ENCODE results near the gene GPR160. TPM values are rescaled to one million over a fixed set of nuclear protein-coding genes. Genes with fewer than 3 reads are reported as not detected.

GPR160 gene
- total and polyA plus RNA-seq, 2 of the 13 experiments (the other 11 are each of a cell fraction or from before 2014, with no cell fraction given): 12.1 to 23.2 TPM

DNA sequence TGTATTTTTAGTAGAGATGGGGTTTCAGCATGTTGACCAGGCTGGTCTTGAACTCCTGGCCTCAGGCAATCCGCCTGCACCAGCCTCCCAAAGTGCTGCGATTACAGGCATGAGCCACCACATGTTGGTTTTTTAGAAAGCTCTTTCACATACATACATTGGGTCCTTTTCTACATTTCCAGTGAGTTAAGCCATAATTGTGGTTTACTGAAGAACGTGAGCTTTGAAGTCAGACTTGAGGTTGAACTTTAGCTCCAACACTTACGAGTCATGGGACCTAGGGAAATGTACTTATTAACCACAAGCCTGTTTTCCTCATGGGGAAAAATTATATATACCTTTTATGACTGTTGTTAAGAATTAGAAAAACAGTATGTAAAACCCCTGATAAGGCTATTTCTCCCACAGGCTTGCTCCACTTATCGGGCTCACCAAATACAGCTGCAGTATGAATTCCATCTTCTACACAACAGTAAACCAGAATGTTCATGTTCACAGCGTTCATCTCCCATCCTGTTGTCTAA is 39.0 kb downstream of the GPR160 start (continued):
- TF ChIP-seq, protein P1, sequence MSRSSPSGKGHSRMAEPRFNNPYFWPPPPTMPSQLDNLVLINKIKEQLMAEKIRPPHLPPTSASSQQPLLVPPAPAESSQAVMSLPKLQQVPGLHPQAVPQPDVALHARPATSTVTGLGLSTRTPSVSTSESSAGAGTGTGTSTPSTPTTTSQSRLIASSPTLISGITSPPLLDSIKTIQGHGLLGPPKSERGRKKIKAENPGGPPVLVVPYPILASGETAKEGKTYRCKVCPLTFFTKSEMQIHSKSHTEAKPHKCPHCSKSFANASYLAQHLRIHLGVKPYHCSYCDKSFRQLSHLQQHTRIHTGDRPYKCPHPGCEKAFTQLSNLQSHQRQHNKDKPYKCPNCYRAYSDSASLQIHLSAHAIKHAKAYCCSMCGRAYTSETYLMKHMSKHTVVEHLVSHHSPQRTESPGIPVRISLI (CRISPR knock-in tag; IDR thresholded peaks at IDR 0.05; ENCODE audit: borderline replicate concordance): no peak
- TF ChIP-seq ZNF138 (CRISPR knock-in tag; IDR thresholded peaks at IDR 0.05; ENCODE audit: low read depth) (no peak), MIER3 (CRISPR knock-in tag; IDR thresholded peaks at IDR 0.05; ENCODE audit: borderline replicate concordance) (0 out of 2 replicates have a peak, but pooled peaks have one; percentile 56), TBX2 (CRISPR knock-in tag; IDR thresholded peaks at IDR 0.05; ENCODE audit: borderline replicate concordance) (peak; percentile 70; the same call in 1 of the 2 replicates), HMG20A (CRISPR knock-in tag; IDR thresholded peaks at IDR 0.05; ENCODE audit: borderline replicate concordance) (peak; percentile 74; the same call in 1 of the 2 replicates), ZNF589 (CRISPR knock-in tag; conservative IDR thresholded peaks at IDR 0.05) (no peak), ZNF746 (CRISPR knock-in tag; IDR thresholded peaks at IDR 0.05) (no peak), PHF20 (CRISPR knock-in tag; IDR thresholded peaks at IDR 0.05) (no peak), CBFB (CRISPR knock-in tag; IDR thresholded peaks at IDR 0.05) (peak; percentile 41; the same call in 1 of the 2 replicates), YY1 (IDR thresholded peaks at IDR 0.05; ENCODE audit: insufficient read depth, insufficient replicate concordance, low read depth, low read length) (no peak), AGO2 (optimal IDR thresholded peaks at IDR 0.05; ENCODE audit: low read depth, low read length) (no peak), ZNF160 (CRISPR knock-in tag; IDR thresholded peaks at IDR 0.05) (no peak), FOSL2 (CRISPR knock-in tag; IDR thresholded peaks at IDR 0.05) (peak; percentile 29; the same call in 1 of the 2 replicates), RFXAP (CRISPR knock-in tag; IDR thresholded peaks at IDR 0.05; ENCODE audit: borderline replicate concordance) (no peak), YEATS2 (CRISPR knock-in tag; IDR thresholded peaks at IDR 0.05; ENCODE audit: borderline replicate concordance) (no peak), ZFY (CRISPR knock-in tag; IDR thresholded peaks at IDR 0.05) (no peak), ZNF891 (CRISPR knock-in tag; IDR thresholded peaks at IDR 0.05) (no peak), MAF1 (CRISPR knock-in tag; IDR thresholded peaks at IDR 0.05; ENCODE audit: borderline replicate concordance) (no peak)
- TF ChIP-seq, protein P2, sequence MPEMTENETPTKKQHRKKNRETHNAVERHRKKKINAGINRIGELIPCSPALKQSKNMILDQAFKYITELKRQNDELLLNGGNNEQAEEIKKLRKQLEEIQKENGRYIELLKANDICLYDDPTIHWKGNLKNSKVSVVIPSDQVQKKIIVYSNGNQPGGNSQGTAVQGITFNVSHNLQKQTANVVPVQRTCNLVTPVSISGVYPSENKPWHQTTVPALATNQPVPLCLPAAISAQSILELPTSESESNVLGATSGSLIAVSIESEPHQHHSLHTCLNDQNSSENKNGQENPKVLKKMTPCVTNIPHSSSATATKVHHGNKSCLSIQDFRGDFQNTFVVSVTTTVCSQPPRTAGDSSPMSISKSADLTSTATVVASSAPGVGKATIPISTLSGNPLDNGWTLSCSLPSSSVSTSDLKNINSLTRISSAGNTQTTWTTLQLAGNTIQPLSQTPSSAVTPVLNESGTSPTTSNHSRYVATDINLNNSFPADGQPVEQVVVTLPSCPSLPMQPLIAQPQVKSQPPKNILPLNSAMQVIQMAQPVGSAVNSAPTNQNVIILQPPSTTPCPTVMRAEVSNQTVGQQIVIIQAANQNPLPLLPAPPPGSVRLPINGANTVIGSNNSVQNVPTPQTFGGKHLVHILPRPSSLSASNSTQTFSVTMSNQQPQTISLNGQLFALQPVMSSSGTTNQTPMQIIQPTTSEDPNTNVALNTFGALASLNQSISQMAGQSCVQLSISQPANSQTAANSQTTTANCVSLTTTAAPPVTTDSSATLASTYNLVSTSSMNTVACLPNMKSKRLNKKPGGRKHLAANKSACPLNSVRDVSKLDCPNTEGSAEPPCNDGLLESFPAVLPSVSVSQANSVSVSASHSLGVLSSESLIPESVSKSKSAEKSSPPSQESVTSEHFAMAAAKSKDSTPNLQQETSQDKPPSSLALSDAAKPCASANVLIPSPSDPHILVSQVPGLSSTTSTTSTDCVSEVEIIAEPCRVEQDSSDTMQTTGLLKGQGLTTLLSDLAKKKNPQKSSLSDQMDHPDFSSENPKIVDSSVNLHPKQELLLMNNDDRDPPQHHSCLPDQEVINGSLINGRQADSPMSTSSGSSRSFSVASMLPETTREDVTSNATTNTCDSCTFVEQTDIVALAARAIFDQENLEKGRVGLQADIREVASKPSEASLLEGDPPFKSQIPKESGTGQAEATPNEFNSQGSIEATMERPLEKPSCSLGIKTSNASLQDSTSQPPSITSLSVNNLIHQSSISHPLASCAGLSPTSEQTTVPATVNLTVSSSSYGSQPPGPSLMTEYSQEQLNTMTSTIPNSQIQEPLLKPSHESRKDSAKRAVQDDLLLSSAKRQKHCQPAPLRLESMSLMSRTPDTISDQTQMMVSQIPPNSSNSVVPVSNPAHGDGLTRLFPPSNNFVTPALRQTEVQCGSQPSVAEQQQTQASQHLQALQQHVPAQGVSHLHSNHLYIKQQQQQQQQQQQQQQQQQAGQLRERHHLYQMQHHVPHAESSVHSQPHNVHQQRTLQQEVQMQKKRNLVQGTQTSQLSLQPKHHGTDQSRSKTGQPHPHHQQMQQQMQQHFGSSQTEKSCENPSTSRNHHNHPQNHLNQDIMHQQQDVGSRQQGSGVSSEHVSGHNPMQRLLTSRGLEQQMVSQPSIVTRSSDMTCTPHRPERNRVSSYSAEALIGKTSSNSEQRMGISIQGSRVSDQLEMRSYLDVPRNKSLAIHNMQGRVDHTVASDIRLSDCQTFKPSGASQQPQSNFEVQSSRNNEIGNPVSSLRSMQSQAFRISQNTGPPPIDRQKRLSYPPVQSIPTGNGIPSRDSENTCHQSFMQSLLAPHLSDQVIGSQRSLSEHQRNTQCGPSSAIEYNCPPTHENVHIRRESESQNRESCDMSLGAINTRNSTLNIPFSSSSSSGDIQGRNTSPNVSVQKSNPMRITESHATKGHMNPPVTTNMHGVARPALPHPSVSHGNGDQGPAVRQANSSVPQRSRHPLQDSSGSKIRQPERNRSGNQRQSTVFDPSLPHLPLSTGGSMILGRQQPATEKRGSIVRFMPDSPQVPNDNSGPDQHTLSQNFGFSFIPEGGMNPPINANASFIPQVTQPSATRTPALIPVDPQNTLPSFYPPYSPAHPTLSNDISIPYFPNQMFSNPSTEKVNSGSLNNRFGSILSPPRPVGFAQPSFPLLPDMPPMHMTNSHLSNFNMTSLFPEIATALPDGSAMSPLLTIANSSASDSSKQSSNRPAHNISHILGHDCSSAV (CRISPR knock-in tag; IDR thresholded peaks at IDR 0.05; ENCODE audit: borderline replicate concordance): no peak
- TF ChIP-seq, protein P3, sequence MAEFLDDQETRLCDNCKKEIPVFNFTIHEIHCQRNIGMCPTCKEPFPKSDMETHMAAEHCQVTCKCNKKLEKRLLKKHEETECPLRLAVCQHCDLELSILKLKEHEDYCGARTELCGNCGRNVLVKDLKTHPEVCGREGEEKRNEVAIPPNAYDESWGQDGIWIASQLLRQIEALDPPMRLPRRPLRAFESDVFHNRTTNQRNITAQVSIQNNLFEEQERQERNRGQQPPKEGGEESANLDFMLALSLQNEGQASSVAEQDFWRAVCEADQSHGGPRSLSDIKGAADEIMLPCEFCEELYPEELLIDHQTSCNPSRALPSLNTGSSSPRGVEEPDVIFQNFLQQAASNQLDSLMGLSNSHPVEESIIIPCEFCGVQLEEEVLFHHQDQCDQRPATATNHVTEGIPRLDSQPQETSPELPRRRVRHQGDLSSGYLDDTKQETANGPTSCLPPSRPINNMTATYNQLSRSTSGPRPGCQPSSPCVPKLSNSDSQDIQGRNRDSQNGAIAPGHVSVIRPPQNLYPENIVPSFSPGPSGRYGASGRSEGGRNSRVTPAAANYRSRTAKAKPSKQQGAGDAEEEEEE (CRISPR knock-in tag; IDR thresholded peaks at IDR 0.05; ENCODE audit: borderline replicate concordance): no peak
